K562 (cell line): Measurements from ENCODE around the gene LHPP. TPM values are rescaled to one million over a fixed set of nuclear protein-coding genes. Genes with fewer than 3 reads are reported as not detected.

Experiments
- ATAC-seq: fragments of 200-7000 bp; cut with Tn5 transposase; 3 replicates; pipeline ENCODE4 v1.9.1; 2020; ENCODE audit warnings: moderate library complexity
- BruUV-seq: library from RNA; stranded (reverse); fragments of 400-500 nt; replicated peaks from 2 replicates; lab custom pipeline; 2021; lab: Mats Ljungman, UMichigan
- CTCF ChIA-PET: fragments of 300-600 bp; formaldehyde crosslinking; extraction: SDS; loops from one replicate; lab custom pipeline; 2021; ENCODE audit warnings: low intra/inter-chr PET ratio; lab: Yijun Ruan, JAX
- POLR2A ChIA-PET: fragments of 300-600, 350-650 bp; sonication (Branson Sonifier 250); formaldehyde crosslinking; extraction: SDS; loops from one replicate; lab custom pipeline; 2021; ENCODE audit warnings: antibody characterized with exemption, inconsistent platforms; lab: Yijun Ruan, JAX
- DNase-seq, 4 experiments: peaks; one replicate each; pipeline versions ENCODE4 v3.0.0 to v3.0.0-alpha.2; 2011 to 2018; ENCODE audit warnings: low spot score in 3 of 4, mixed read lengths in 3 of 4; ENCODE audit errors: extremely low read depth in 1 of 4
- FAIRE-seq: peaks from 2 replicates; lab custom pipeline; 2011; peaks lifted over from hg19 to GRCh38; lab: Jason Lieb, UNC
- H2AFZ ChIP-seq: 2 replicates; pipeline ENCODE4 v1.6.0; 2011; ENCODE audit warnings: low read depth, low read length, control low read depth, inconsistent platforms
- H3K27ac ChIP-seq: fragments of 200-600 bp; 3 replicates; pipeline ENCODE4 v1.8.0; 2011; ENCODE audit warnings: low read depth, mild to moderate bottlenecking, control low read depth, inconsistent platforms, low read length, moderate library complexity, mixed read lengths; ENCODE audit errors: extremely low read depth
- H3K27me3 ChIP-seq, 2 experiments: fragments of 300-600 bp in 1 of 2; 2 replicates in 1 of 2; 3 replicates in 1 of 2; pipeline versions ENCODE4 v1.6.0 to v1.8.0; 2011; ENCODE audit warnings: inconsistent platforms in 2 of 2, low read length in 2 of 2, mild to moderate bottlenecking in 1 of 2, mixed read lengths in 1 of 2, moderate library complexity in 1 of 2; ENCODE audit not compliant: control insufficient read depth in 2 of 2, insufficient read depth in 2 of 2
- H3K36me3 ChIP-seq: fragments of 300-600 bp; 3 replicates; pipeline ENCODE4 v1.8.0; 2011; ENCODE audit warnings: mild to moderate bottlenecking, low read length, inconsistent platforms; ENCODE audit not compliant: control insufficient read depth, insufficient read depth
- H3K4me1 ChIP-seq, 2 experiments: fragments of 200-600 bp in 1 of 2; replicated peaks in 1 of 2; 2 replicates in 1 of 2; 3 replicates in 1 of 2; pipeline versions ENCODE4 v1.5.1 to v1.8.0; 2011; ENCODE audit warnings: inconsistent platforms in 2 of 2, low read length in 2 of 2, mild to moderate bottlenecking in 1 of 2, mixed read lengths in 1 of 2, moderate library complexity in 1 of 2; ENCODE audit not compliant: control insufficient read depth in 2 of 2, insufficient read depth in 2 of 2
- H3K4me2 ChIP-seq: 2 replicates; pipeline ENCODE4 v1.6.1; 2011; ENCODE audit warnings: low read length, control low read depth, inconsistent platforms, mixed read lengths; ENCODE audit not compliant: insufficient read depth
- H3K4me3 ChIP-seq: fragments of 200-600 bp; sonication (generic), shearing (Covaris generic); 2 replicates; pipeline ENCODE4 v1.5.1; 2016; ENCODE audit warnings: control low read depth, inconsistent platforms
- H3K79me2 ChIP-seq: fragments of 200-600 bp; 3 replicates; pipeline ENCODE4 v1.8.0; 2011; ENCODE audit warnings: low read length, inconsistent platforms; ENCODE audit not compliant: control insufficient read depth, insufficient read depth
- H3K9ac ChIP-seq, 2 experiments: 2 replicates each; pipeline versions ENCODE4 v1.6.0 to v1.6.1; 2011; ENCODE audit warnings: low read depth in 2 of 2, low read length in 2 of 2, control low read depth in 1 of 2, inconsistent platforms in 1 of 2, mild to moderate bottlenecking in 1 of 2, mixed read lengths in 1 of 2; ENCODE audit not compliant: insufficient read depth in 1 of 2
- H3K9me1 ChIP-seq: one replicate; pipeline ENCODE4 v1.6.0; 2011; ENCODE audit warnings: inconsistent platforms, mild to moderate bottlenecking, low read length, moderate library complexity; ENCODE audit not compliant: control insufficient read depth, insufficient read depth
- H3K9me3 ChIP-seq: replicated peaks from 2 replicates; pipeline ENCODE4 v1.5.1; 2011; ENCODE audit warnings: low read depth, low read length, inconsistent platforms; ENCODE audit not compliant: control insufficient read depth, insufficient read depth
- H4K20me1 ChIP-seq: replicated peaks from 2 replicates; pipeline ENCODE4 v1.6.1; 2011; ENCODE audit warnings: low read length, inconsistent platforms, mixed read lengths; ENCODE audit not compliant: control insufficient read depth, insufficient read depth
- CUX1 ChIP-seq: fragments of 200-800 bp; sonication (Bioruptor generic); IDR thresholded peaks from 2 replicates; pipeline ENCODE4 v1.6.1; 2016; ENCODE audit warnings: missing genetic modification characterization, missing compliant biosample characterization
- POLR2G ChIP-seq: fragments of 200-400 bp; formaldehyde crosslinking; IDR thresholded peaks from 2 replicates; pipeline ENCODE4 v1.6.1; 2017; ENCODE audit warnings: low read depth, mild to moderate bottlenecking, antibody characterized with exemption, low read length, moderate library complexity
- TAF7 ChIP-seq: fragments of 450-650 bp; IDR thresholded peaks from 2 replicates; pipeline ENCODE4 v1.6.1; 2016; ENCODE audit warnings: missing genetic modification characterization, missing compliant biosample characterization
- ZNF121 ChIP-seq: sonication (generic); formaldehyde crosslinking; conservative IDR thresholded peaks from 2 replicates; pipeline ENCODE4 v1.8.0; 2022; ENCODE audit warnings: missing genetic modification reagents
- ZNF212 ChIP-seq: fragments of 450-650 bp; formaldehyde crosslinking; IDR thresholded peaks from 2 replicates; pipeline ENCODE4 v1.4.0; 2020; ENCODE audit warnings: mild to moderate bottlenecking
- ZNF589 ChIP-seq: fragments of 200-800 bp; sonication (Bioruptor generic); IDR thresholded peaks from 2 replicates; pipeline ENCODE4 v1.6.1; 2016; ENCODE audit warnings: low read depth, missing genetic modification characterization, missing compliant biosample characterization
- WGBS: fragments of 100-300 bp; shearing (Covaris generic); methylation state at CpG from one replicate; pipeline ENCODE4 v1.1.6; 2016; ENCODE audit warnings: low coverage, mixed read lengths; ENCODE audit not compliant: insufficient coverage; ENCODE audit errors: missing lambda C conversion rate; 5-methylcytosine and 5-hydroxymethylcytosine counted together
- in situ Hi-C: fragments of 300-500 bp; cut with MboI; formaldehyde crosslinking; loops from 4 replicates; pipeline ENCODE4 v1.15.0; 2018; ENCODE audit warnings: inconsistent platforms, mixed read lengths
- intact Hi-C: fragments of 100-400 bp; cut with micrococcal nuclease; formaldehyde crosslinking; loops from 2 replicates; pipeline ENCODE4 v1.14.2; 2022
- polyA plus RNA-seq, 8 experiments: library from polyadenylated mRNA; depleted of rRNA in 4 of 8; stranded (reverse) in 5 of 8; unstranded in 3 of 8; fragments of >200 nt; fragmentation: Nextera tagmentation in 2 of 8; fragmentation: Illumina TruSeq in 1 of 8; extraction: Ambion mirVana in 2 of 8; extraction: Trizol in 1 of 8; gene quantifications; 2 replicates each; pipeline versions ENCODE4 v1.2.1 to v1.2.3, GENCODE V29; 2011 to 2014; ENCODE audit warnings: inconsistent platforms in 1 of 8, missing spikeins in 1 of 8
- total RNA-seq, 7 experiments: library from RNA; depleted of rRNA in 6 of 7; stranded (reverse); fragments of >200 nt in 6 of 7; fragmentation: Illumina TruSeq in 2 of 7; extraction: Trizol in 2 of 7; gene quantifications; 2 replicates each; pipeline versions ENCODE4 v1.2.1 to v1.2.3, GENCODE V29; 2011 to 2021; ENCODE audit warnings: low replicate concordance in 1 of 7

Gene LHPP
- total and polyA plus RNA-seq, 9 of the 15 experiments (the other 6 are each of a cell fraction or from before 2014, with no cell fraction given): 0.34 to 7.4 (median 3.0) TPM

- ATAC-seq (no peak), FAIRE-seq (no peak)
- peaks cover 7% of the 10 kb centered on the region; the same call in 1 of the 3 replicates for H3K36me3 ChIP-seq
- peaks cover 5% of the 10 kb centered on the region; the same call in 1 of the 2 replicates for H4K20me1 ChIP-seq
- H3K4me1 ChIP-seq: peaks cover 13 to 58% of the 10 kb centered on the region in 2 experiments; a peak in 4 of 5 replicates
- in situ Hi-C loops: no loop called here
- TF ChIP-seq POLR2G (0 out of 2 replicates have a peak, but pooled peaks have one; percentile 25), CUX1 (CRISPR knock-in tag) (no peak), ZNF121 (CRISPR knock-in tag) (no peak), TAF7 (no peak), ZNF589 (CRISPR knock-in tag) (no peak), ZNF212 (no peak)
- TF ChIP-seq, all 486 proteins: peak for 1
- intact Hi-C loops: no loop called here
- H3K79me2 ChIP-seq: 0 out of 3 replicates have a peak, but pooled peaks cover 3% of the 10 kb centered on the region
- no peak overlapping the region for H3K4me3 ChIP-seq
- H3K4me2 ChIP-seq: no peak overlapping the region
- no peak for DNase-seq
- CTCF ChIA-PET: no interaction called here
- no peaks in the 10 kb centered on the region for H3K9me3 ChIP-seq
- no peak overlapping the region for H3K9ac ChIP-seq
- 84% methylated on average over 13 of the region's 23 CpGs for WGBS
- H3K27ac ChIP-seq: no peak overlapping the region
- BruUV-seq: no TSS peak
- H3K27me3 ChIP-seq: no peaks in the 10 kb centered on the region
- H3K9me1 ChIP-seq: peaks cover 4% of the 10 kb centered on the region
- POLR2A ChIA-PET: no interaction called here
- no peak overlapping the region for H2AFZ ChIP-seq
These were observed 164.2 kb downstream of the LHPP start for GRCh38 chr10:124625831-124626238.
